CD8-positive, alpha-beta memory T cell (primary cell): ENCODE data around the gene ENO2. TPM values are rescaled to one million over a fixed set of nuclear protein-coding genes. Genes with fewer than 3 reads are reported as not detected.
A peak's percentile ranks its signal among the peaks of the same experiment; 100 is the strongest.

Experiments
- CTCF ChIA-PET: fragments of 350-600 bp; sonication (Branson Sonifier 250); formaldehyde crosslinking; loops from one replicate; lab custom pipeline; 2021; ENCODE audit warnings: antibody characterized with exemption; lab: Charles Lee
- POLR2A ChIA-PET: fragments of 350-600 bp; sonication (Branson Sonifier 250); formaldehyde crosslinking; loops from one replicate; lab custom pipeline; 2021; ENCODE audit warnings: antibody characterized with exemption; lab: Charles Lee
- DNase-seq, 5 donors: peaks; one replicate each; pipeline versions ENCODE4 v3.0.0 to v3.0.0-alpha.2; 2020 to 2022; ENCODE audit warnings: mixed read lengths in 1 of 5
- H3K27ac ChIP-seq: one replicate; pipeline ENCODE4 v1.7.0; 2013; ENCODE audit warnings: low read depth, mild to moderate bottlenecking, low read length, moderate library complexity
- H3K27me3 ChIP-seq: 2 replicates; pipeline ENCODE4 v1.7.0; 2013; ENCODE audit warnings: low read length, mild to moderate bottlenecking; ENCODE audit not compliant: insufficient read depth, poor library complexity, severe bottlenecking
- H3K36me3 ChIP-seq: 2 replicates; pipeline ENCODE4 v1.7.0; 2013; ENCODE audit warnings: mild to moderate bottlenecking, low read length, moderate library complexity; ENCODE audit not compliant: insufficient read depth
- H3K4me1 ChIP-seq: 2 replicates; pipeline ENCODE4 v1.7.0; 2013; ENCODE audit warnings: mild to moderate bottlenecking, low read length, moderate library complexity; ENCODE audit not compliant: insufficient read depth
- H3K4me3 ChIP-seq: 2 replicates; pipeline ENCODE4 v1.7.0; 2013; ENCODE audit warnings: mild to moderate bottlenecking, low read length
- H3K9me3 ChIP-seq: 2 replicates; pipeline ENCODE4 v1.7.0; 2013; ENCODE audit warnings: mild to moderate bottlenecking, low read length
- H3K27ac Mint-ChIP-seq, 8 donors: one replicate each; pipeline ENCODE4 v1.8.0; 2020 to 2021; ENCODE audit warnings: mixed read lengths in 8 of 8, mild to moderate bottlenecking in 6 of 8, inconsistent platforms in 3 of 8, moderate library complexity in 3 of 8
- H3K27me3 Mint-ChIP-seq, 2 donors: one replicate each; pipeline ENCODE4 v1.8.0; 2020 to 2021; ENCODE audit warnings: mixed read lengths in 2 of 2, mild to moderate bottlenecking in 1 of 2, moderate library complexity in 1 of 2
- H3K36me3 Mint-ChIP-seq, 3 donors: one replicate each; pipeline ENCODE4 v1.8.0; 2020 to 2021; ENCODE audit warnings: mixed read lengths in 3 of 3, inconsistent platforms in 1 of 3, mild to moderate bottlenecking in 1 of 3
- H3K4me1 Mint-ChIP-seq, 3 donors: one replicate each; pipeline ENCODE4 v1.8.0; 2020 to 2021; ENCODE audit warnings: mixed read lengths in 3 of 3, inconsistent platforms in 1 of 3, mild to moderate bottlenecking in 1 of 3
- H3K4me3 Mint-ChIP-seq, 7 donors: one replicate each; pipeline ENCODE4 v1.8.0; 2020 to 2021; ENCODE audit warnings: mixed read lengths in 7 of 7, mild to moderate bottlenecking in 6 of 7, moderate library complexity in 4 of 7, inconsistent platforms in 2 of 7
- H3K9me3 Mint-ChIP-seq, 5 donors: one replicate each; pipeline ENCODE4 v1.8.0; 2020 to 2022; ENCODE audit warnings: mixed read lengths in 5 of 5, mild to moderate bottlenecking in 3 of 5, moderate library complexity in 2 of 5, inconsistent platforms in 1 of 5
- polyA plus RNA-seq: library from polyadenylated mRNA; unstranded; fragments of 300-500 nt; fragmentation: Illumina TruSeq; gene quantifications from one replicate; pipeline ENCODE4 v1.2.3, GENCODE V29; 2021
- total RNA-seq, 2 experiments: library from RNA; stranded (reverse); gene quantifications; one replicate each; pipeline ENCODE4 v1.2.3, GENCODE V29; 2021

ENO2 gene
- total and polyA plus RNA-seq, 3 experiments from 2014 or later: 36.4 to 131 (median 125) TPM

DNA sequence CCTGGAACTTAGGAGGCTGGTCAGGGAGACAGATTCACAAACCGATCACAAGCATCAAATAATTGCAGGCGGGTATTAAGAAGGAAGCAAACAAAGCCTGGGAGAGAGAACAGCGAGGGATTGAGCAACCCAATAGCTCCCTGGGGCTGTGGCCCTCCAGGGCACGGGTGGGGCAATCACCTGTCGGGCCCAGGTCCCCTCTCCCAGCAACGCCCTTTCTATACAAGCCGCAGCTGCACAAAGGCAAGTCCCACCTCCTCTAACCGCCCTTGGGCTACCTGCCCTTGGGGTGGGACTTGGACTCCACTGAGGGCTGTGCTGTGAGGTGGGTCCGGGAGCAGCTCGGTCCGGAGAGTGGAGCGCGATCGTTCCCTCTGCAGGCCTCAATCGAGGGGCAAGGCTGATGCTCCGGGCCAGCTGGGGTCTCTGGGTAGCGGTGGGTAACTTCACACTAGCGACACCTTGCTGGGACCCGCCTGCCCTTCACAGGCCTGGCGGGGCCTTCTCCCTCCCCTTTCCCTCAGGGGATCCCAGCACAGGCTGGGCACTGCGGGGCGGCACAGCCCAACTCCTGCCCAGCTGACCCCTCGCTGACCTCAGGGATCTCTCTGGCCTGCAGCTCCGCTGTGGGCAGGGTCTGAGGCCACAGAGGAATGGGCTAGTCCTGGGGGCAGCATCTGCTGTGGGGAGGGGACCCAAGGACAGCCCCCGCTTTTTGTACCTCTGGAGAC lies 48.1 kb downstream of the ENO2 start:
- peak overlapping the region; percentile 79 to 92 (median 83) for H3K4me3 Mint-ChIP-seq

DNA sequence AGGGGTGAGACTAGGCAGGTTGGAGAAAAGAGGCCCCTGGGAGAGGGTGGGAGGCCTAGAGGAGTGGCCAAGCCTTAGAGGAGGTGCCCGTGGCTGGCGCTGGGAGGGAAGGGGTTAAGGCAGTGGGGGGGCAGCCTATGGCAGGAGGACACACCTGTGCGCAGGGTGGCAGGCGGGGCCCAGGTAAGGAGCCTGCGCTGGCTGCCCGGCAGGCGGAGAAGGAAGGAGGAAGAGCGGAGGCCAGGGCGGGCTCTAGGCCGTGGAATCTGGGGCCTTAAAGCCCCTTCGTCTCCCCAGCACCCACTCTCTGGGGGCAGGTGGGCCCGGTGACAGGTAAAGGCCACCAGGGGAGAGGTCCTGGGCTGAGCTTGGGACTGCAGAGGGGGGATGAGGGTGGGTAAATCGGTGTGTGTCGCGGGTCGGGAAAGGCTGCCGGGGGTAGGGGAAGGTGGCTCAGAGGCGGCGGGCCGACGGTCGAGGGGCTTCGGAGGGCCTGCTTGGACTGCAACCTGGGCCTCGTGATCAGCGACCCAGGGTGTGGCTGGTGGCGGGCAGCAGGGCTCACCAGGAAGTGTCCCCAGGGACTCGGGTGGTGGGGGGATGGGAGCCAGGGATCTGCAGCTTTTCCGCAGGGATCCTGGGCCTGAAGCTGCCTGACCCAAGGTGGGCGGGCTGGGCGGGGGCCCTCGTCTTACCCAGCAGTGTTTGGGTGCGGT lies 48.8 kb downstream of the ENO2 start:
- CTCF ChIA-PET: interaction anchor here (0.6 to 13.3 kb wide), 8 partner anchors 21 to 94 kb away, joined by 3 to 815 read pairs (median 12); partner anchors contain the start of genes ATN1, C12orf57, ENO2 and PTPN6

More for the DNA sequence above, 48.1 kb downstream of the ENO2 start:
- CTCF ChIA-PET: interaction anchor here (0.6 to 13.3 kb wide), 7 partner anchors 15 to 95 kb away, joined by 3 to 815 read pairs (median 22); partner anchors contain the start of genes ATN1, C12orf57, PTPN6 and RNU7-1
- H3K27ac Mint-ChIP-seq: peak overlapping the region; percentile 94 to 100 (median 98)
- Histone ChIP-seq H3K27ac (peak overlapping the region; percentile 86), H3K9me3 (no peaks in the 10 kb centered on the region), H3K4me1 (peaks cover 67% of the 10 kb centered on the region), H3K36me3 (peaks cover 47% of the 10 kb centered on the region), H3K4me3 (peak overlapping the region; percentile 4), H3K27me3 (no peaks in the 10 kb centered on the region)
- H3K27me3 Mint-ChIP-seq: no peaks in the 10 kb centered on the region
- H3K36me3 Mint-ChIP-seq: peaks cover 5 to 57% (median 21%) of the 10 kb centered on the region in 3 donors
- H3K4me1 Mint-ChIP-seq: peaks cover 51 to 68% (median 65%) of the 10 kb centered on the region in 3 donors
- DNase-seq: peak in 1 of 5 donors; percentile 43
- POLR2A ChIA-PET: interaction anchor here (0.7 to 13.3 kb wide), 5 partner anchors 15 to 90 kb away, joined by 3 to 481 read pairs (median 4); partner anchors contain the start of genes C12orf57, PTPN6, RNU7-1 and SPSB2
- H3K9me3 Mint-ChIP-seq: no peaks in the 10 kb centered on the region

DNA sequence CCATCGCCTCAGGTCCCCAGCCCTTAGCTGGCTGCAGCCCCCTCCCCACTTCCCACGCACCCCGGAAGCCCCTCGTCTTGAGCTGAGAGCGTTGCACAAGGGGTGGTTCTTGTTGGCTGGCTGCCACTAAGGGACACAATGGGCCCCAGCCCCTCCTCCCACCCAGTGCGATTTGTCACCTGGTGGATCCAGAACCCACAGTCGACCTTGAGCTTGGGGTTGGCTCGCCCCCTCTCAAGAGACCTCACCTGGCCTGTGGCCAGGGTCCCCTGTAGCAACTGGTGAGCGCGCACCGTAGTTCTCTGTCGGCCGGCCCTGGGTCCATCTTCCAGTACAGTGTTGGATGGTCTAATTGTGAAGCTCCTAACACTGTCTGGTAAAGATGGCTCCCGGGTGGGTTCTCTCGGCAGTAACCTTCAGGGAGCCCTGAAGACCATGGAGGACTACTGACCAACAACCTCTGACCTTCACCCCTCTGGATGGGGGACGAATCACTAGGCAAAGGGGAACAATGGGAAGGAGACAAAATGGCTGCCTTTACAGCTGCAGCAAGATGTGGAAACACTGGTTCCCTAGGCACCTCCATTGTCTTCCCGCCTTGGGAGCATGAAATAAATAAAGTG lies 49.5 kb downstream of the ENO2 start:
- Mint-ChIP-seq H3K9me3 (no peaks in the 10 kb centered on the region), H3K27ac (peak overlapping the region; percentile 72 to 98 (median 88)), H3K36me3 (peaks cover 4 to 58% (median 15%) of the 10 kb centered on the region in 3 donors), H3K4me1 (peaks cover 43 to 60% (median 58%) of the 10 kb centered on the region in 3 donors), H3K4me3 (no peak overlapping the region), H3K27me3 (no peaks in the 10 kb centered on the region)
- Histone ChIP-seq H3K27ac (no peak overlapping the region), H3K27me3 (no peaks in the 10 kb centered on the region), H3K4me1 (peaks cover 59% of the 10 kb centered on the region), H3K9me3 (no peaks in the 10 kb centered on the region), H3K36me3 (peaks cover 46% of the 10 kb centered on the region), H3K4me3 (no peak overlapping the region)
- DNase-seq: peak in 1 of 5 donors; percentile 49
- ChIA-PET CTCF (interaction anchor here (0.8 to 13.3 kb wide), 10 partner anchors 8 to 147 kb away, joined by 3 to 815 read pairs (median 10); partner anchors contain the start of genes ATN1, C12orf57, CDCA3 and ENO2), POLR2A (interaction anchor here (0.8 to 13.3 kb wide), 4 partner anchors 8 to 112 kb away, joined by 3 to 481 read pairs (median 5); partner anchors contain the start of genes C12orf57, ENO2, PTPN6 and RNU7-1)

More for the DNA sequence above, 48.8 kb downstream of the ENO2 start:
- H3K9me3 Mint-ChIP-seq: no peaks in the 10 kb centered on the region
- POLR2A ChIA-PET: interaction anchor here (0.8 to 13.3 kb wide), 5 partner anchors 15 to 111 kb away, joined by 3 to 481 read pairs (median 5); partner anchors contain the start of genes C12orf57, ENO2, PTPN6 and RNU7-1
- no peaks in the 10 kb centered on the region for H3K9me3 ChIP-seq
- H3K27me3 Mint-ChIP-seq: no peaks in the 10 kb centered on the region
- H3K27ac Mint-ChIP-seq: peak overlapping the region in 5 of 8 donors; percentile 33 to 100 (median 83)
- H3K4me3 Mint-ChIP-seq: no peak overlapping the region
- peaks cover 60% of the 10 kb centered on the region for H3K4me1 ChIP-seq
- DNase-seq: peak in 1 of 5 donors; percentile 51
- H3K36me3 Mint-ChIP-seq: peaks cover 5 to 58% (median 19%) of the 10 kb centered on the region in 3 donors
- H3K27ac ChIP-seq: no peak overlapping the region
- peaks cover 47% of the 10 kb centered on the region for H3K36me3 ChIP-seq
- H3K4me3 ChIP-seq: no peak overlapping the region
- H3K4me1 Mint-ChIP-seq: peaks cover 44 to 61% (median 58%) of the 10 kb centered on the region in 3 donors
- H3K27me3 ChIP-seq: no peaks in the 10 kb centered on the region

- Mint-ChIP-seq H3K27ac (peak overlapping the region; percentile 85 to 98 (median 90)), H3K4me3 (peak overlapping the region in 2 of 7 donors; percentile 38 to 84), H3K9me3 (no peaks in the 10 kb centered on the region), H3K36me3 (peaks cover 0 to 56% (median 14%) of the 10 kb centered on the region in 3 donors), H3K4me1 (peaks cover 42 to 60% (median 56%) of the 10 kb centered on the region in 3 donors), H3K27me3 (no peaks in the 10 kb centered on the region)
- H3K9me3 ChIP-seq: no peaks in the 10 kb centered on the region
- peaks cover 44% of the 10 kb centered on the region for H3K36me3 ChIP-seq
- peaks cover 59% of the 10 kb centered on the region for H3K4me1 ChIP-seq
- no peak overlapping the region for H3K4me3 ChIP-seq
- ChIA-PET POLR2A (interaction anchor here (1.0 to 13.3 kb wide), 5 partner anchors 9 to 112 kb away, joined by 3 to 481 read pairs (median 4); partner anchors contain the start of genes C12orf57, PTPN6, RNU7-1 and USP5), CTCF (interaction anchor here (0.6 to 13.3 kb wide), 12 partner anchors 9 to 147 kb away, joined by 3 to 815 read pairs (median 7); partner anchors contain the start of genes ATN1, C12orf57, C1RL and CDCA3)
- no peak for DNase-seq
- no peaks in the 10 kb centered on the region for H3K27me3 ChIP-seq
- no peak overlapping the region for H3K27ac ChIP-seq
Measured at GRCh38 chr12:6964605-6965025, 50.2 kb downstream of the ENO2 start.

DNA sequence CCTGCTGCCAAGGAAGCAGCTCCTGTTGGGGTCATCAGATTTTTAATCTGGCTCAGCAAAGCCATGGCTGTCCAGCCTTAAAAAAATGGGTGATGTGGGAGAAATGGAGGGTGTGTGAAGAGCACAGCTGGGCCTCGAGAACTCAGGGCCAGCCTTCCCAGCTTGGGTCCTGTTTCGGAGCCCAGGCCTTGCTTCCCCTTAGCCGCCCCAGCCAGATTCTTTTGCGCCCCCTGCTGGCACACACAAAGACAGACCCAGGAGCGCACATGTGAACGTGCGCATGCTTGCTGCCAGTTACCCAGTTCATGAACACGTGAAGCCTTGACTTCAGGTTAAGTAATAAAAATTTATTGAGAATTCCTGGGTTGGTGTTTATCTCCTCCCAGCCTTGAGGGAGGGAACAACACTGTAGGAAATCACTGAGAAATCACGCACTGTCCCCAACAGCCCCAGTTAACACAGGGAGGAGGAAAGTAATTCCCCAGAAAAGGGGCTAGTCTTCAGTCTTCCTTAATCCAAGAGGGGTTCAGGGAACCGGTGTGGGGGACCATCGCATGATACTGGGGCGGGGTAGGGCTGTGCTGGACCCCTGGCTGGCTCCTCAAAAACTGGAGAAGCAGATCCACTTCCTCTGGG lies 50.8 kb downstream of the ENO2 start:
- Mint-ChIP-seq H3K4me1 (peaks cover 43 to 60% (median 59%) of the 10 kb centered on the region in 3 donors), H3K27me3 (no peaks in the 10 kb centered on the region), H3K9me3 (no peaks in the 10 kb centered on the region), H3K4me3 (peak overlapping the region in 2 of 7 donors; percentile 38 to 84), H3K36me3 (peaks cover 0 to 58% (median 14%) of the 10 kb centered on the region in 3 donors), H3K27ac (peak overlapping the region; percentile 85 to 98 (median 90))
- Histone ChIP-seq H3K4me3 (no peak overlapping the region), H3K4me1 (peaks cover 59% of the 10 kb centered on the region), H3K27ac (no peak overlapping the region), H3K36me3 (peaks cover 41% of the 10 kb centered on the region), H3K9me3 (no peaks in the 10 kb centered on the region), H3K27me3 (no peaks in the 10 kb centered on the region)
- POLR2A ChIA-PET: interaction anchor here (0.5 to 13.3 kb wide), 6 partner anchors 10 to 140 kb away, joined by 3 to 481 read pairs (median 4); partner anchors contain the start of genes C12orf57, PTPN6, RNU7-1 and USP5
- CTCF ChIA-PET: interaction anchor here (0.6 to 13.3 kb wide), 12 partner anchors 10 to 146 kb away, joined by 3 to 815 read pairs (median 8); partner anchors contain the start of genes ATN1, C12orf57, C1RL and CDCA3
- DNase-seq: peak; percentile 79 to 90 (median 84)

- Mint-ChIP-seq H3K9me3 (no peaks in the 10 kb centered on the region), H3K4me3 (no peak overlapping the region), H3K36me3 (peaks cover 0 to 57% (median 14%) of the 10 kb centered on the region in 3 donors), H3K4me1 (peaks cover 41 to 59% (median 56%) of the 10 kb centered on the region in 3 donors), H3K27ac (peak overlapping the region in 7 of 8 donors; percentile 85 to 98 (median 90)), H3K27me3 (no peaks in the 10 kb centered on the region)
- H3K4me1 ChIP-seq: peaks cover 53% of the 10 kb centered on the region
- no peak overlapping the region for H3K4me3 ChIP-seq
- peaks cover 35% of the 10 kb centered on the region for H3K36me3 ChIP-seq
- no peaks in the 10 kb centered on the region for H3K27me3 ChIP-seq
- no peak overlapping the region for H3K27ac ChIP-seq
- no peaks in the 10 kb centered on the region for H3K9me3 ChIP-seq
- CTCF ChIA-PET: interaction anchor here (0.9 to 13.3 kb wide), 8 partner anchors 8 to 145 kb away, joined by 3 to 815 read pairs (median 6); partner anchors contain the start of genes ATN1, C12orf57, PTPN6 and RNU7-1
- no peak for DNase-seq
- POLR2A ChIA-PET: interaction anchor here (13.3 kb wide), 1 partner anchor 18 kb away, joined by 481 read pairs; the partner anchor contains the start of genes C12orf57, PTPN6 and RNU7-1
Measured at GRCh38 chr12:6965714-6966113, 51.3 kb downstream of the ENO2 start.
